Measurements from ENCODE around the gene FRYL.
"Not testable (repeated sequence)": the region's sequence is repeated elsewhere in the genome, so short reads cannot be mapped to it uniquely, and the experiment has no call there.

The FRYL gene

GRCh38 chr4:48483006-48483776 lies 296.9 kb downstream of the FRYL start, which contains the start of gene SLC10A4:
SLC10A4 (plus strand) TSS chr4:48483343; CDS start chr4:48483562, 219 bp downstream.
- no peak for DNase-seq

- DNase-seq: no peak
These were observed 298.5 kb downstream of the FRYL start for GRCh38 chr4:48481581-48481980.

DNA sequence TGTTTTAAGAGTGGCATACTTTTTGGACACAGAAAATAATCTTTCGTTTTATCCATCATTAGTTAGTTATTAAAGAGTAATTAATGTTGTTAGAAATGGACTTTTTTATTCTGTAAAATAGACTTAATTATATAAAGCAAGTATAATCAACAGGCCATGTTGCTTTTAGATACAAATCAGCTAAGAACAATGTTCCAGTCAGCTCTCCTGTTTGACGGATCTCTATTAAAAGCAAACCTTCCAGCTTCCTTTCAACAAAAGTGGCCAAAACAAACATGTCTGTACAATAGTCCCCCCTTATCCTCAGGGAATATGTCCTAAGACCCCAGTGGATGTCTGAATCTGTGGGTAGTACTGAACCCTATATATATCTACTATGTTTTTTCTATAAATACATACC lies 301.8 kb downstream of the FRYL start:
- DNase-seq: no peak

DNA sequence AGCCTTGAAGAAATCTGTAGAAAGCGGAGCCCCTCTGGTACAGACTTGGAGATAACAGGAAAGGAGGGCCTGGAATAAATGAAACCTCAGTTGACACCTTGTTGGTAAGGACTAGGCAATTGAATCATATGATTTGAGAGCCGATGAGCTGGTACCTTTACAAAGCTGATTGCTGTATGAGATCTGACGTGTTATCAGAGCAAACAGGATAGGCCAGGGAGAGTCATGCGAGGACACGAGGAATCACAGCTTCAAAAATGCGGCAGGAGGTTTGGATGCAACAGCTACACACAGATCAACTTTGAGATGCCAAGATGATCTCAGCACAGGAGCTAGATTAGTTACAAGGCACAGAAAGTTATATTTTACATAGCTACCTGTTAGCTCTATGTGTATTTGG lies 304.3 kb downstream of the FRYL start:
- no peak for DNase-seq

GRCh38 chr4:48472794-48473193 lies 307.3 kb downstream of the FRYL start:
- DNase-seq: no peak

DNA sequence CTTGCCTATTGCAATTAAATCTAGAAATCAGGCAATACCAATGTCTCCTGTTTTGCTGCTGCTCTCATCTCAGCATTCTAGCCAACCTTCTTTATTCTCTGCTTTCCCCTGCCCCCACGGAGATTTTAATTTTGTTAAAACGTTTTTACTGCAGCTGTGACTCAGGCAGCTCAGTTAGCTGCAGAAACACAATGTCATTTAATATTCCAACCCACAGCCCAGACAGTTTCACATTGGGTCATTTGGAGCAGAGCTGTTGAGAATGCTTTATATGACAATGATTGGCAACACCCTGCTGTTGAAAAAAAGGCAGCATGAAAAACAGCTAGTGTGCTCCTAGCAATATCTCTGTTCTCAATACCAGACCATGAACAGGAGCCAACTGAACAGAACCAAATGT lies 309.5 kb downstream of the FRYL start:
- DNase-seq: no peak

DNA sequence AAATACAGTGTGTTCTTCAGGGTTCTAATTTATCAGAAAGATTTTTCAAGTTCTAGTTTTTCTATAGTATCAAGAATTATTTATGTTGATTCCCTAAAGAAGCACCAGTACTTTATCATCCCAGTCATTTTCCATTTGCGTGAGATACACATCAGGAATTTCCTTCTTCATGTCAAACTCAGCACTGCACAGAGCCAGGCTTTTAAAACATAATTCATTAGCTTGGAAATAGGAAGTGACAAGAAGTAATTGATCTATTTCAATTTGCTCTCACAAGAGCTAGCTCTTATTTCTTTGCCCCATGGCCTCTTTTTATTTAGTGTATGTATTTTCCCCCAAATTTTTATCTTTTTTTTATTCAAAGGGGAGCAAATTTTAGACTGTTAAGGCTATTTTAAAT lies 309.9 kb downstream of the FRYL start:
- no peak for DNase-seq

GRCh38 chr4:48467891-48468290 lies 312.2 kb downstream of the FRYL start:
- DNase-seq: no peak

DNA sequence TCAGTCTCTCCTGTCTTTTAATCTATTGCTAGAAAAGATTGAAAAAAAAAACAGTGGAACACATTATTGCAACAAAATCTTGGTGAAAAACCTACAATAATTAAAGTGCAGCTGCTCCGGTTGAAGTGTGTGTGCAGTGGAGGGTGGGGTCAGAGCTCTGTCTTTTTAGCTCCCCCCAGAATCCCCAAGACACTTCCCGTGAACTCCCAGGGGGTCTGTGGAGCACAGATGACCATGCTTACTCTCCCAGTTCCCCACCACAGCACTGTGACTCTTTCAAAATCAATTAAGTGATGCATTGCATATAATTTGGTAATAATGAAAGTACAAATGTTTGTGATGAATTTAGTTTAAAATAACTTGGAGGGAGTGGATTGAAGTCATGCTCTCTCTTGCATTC lies 312.6 kb downstream of the FRYL start:
- no peak for DNase-seq

GRCh38 chr4:48462363-48462762 lies 317.7 kb downstream of the FRYL start:
- DNase-seq: no peak

- no peak for DNase-seq
These were observed 319.1 kb downstream of the FRYL start for GRCh38 chr4:48461000-48461399.

- DNase-seq: no peak
These were observed 325.5 kb downstream of the FRYL start for GRCh38 chr4:48454591-48454990.

- DNase-seq: not testable (repeated sequence)
These were observed 328.4 kb downstream of the FRYL start for GRCh38 chr4:48451656-48452055.

GRCh38 chr4:48450740-48451139 lies 329.3 kb downstream of the FRYL start:
- no peak for DNase-seq

DNA sequence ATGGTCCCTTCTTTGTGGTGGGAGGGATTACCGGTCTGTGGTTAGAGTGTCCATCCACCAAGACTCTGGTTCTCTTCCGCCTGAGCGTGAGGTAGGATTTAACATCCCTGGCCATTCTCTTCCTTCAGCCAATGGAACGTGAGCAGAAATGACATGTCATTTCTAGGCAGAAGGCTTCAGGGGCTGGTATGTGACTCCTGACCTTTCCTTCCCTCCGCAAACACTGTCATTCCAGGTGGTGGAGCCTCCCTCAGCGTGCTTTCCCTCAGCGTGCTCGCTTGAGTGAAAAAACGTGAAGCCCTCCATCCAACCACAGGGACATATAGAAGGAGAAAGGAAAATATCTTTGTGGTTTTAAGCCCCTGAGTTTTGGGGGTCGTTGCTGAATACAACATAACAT lies 330.9 kb downstream of the FRYL start:
- no peak for DNase-seq
